Loucy (cell line): ENCODE results near the gene INTS12.

Source experiments
- CTCF ChIP-seq: fragments of 200-600 bp; sonication (generic); conservative IDR thresholded peaks from 2 replicates; pipeline ENCODE4 v1.5.1; 2014; ENCODE audit warnings: mild to moderate bottlenecking, antibody characterized with exemption, low read length
- EZH2phosphoT487 ChIP-seq: fragments of 200-600 bp; IDR thresholded peaks from 2 replicates; pipeline ENCODE4 v1.6.1; 2018; ENCODE audit warnings: antibody characterized with exemption, mild to moderate bottlenecking, moderate library complexity, borderline replicate concordance

- TF ChIP-seq CTCF (no peak), EZH2phosphoT487 (no peak)
Observed at GRCh38 chr4:105753361-105753760, 44.9 kb upstream of the INTS12 start.
